HG03064 (cell line): ENCODE results near the gene KLHL33.

Experiments
- ATAC-seq: cut with Tn5 transposase; IDR thresholded peaks from one replicate; pipeline ENCODE4 v1.9.1; 2021; ENCODE audit warnings: low read depth; ENCODE audit not compliant: unreplicated experiment

KLHL33 gene

GRCh38 chr14:20376071-20376588 is 59.8 kb downstream of the KLHL33 start:
- ATAC-seq, result no peak
